SU-DHL-6 (cell line): ENCODE results near the gene TTC16.

Experiments used
- H2AFZ ChIP-seq: fragments of 200-600 bp; sonication (generic); 2 replicates; pipeline ENCODE4 v1.6.1; 2014; ENCODE audit warnings: low read depth, mild to moderate bottlenecking, moderate library complexity, mixed read lengths, antibody characterized with exemption, low read length; ENCODE audit not compliant: severe bottlenecking
- H3F3A ChIP-seq: fragments of 200-600 bp; shearing (Covaris generic); 2 replicates; pipeline ENCODE4 v1.6.0; 2016; ENCODE audit warnings: antibody characterized with exemption, mild to moderate bottlenecking; ENCODE audit not compliant: insufficient read depth
- H3K27ac ChIP-seq: fragments of 200-600 bp; sonication (generic); 2 replicates; pipeline ENCODE4 v1.5.1; 2016; ENCODE audit warnings: low read depth, mild to moderate bottlenecking, low read length, moderate library complexity, mixed read lengths
- H3K27me3 ChIP-seq: fragments of 200-600 bp; sonication (generic), shearing (Covaris generic); 2 replicates; pipeline ENCODE4 v1.6.0; 2014; ENCODE audit warnings: mild to moderate bottlenecking, low read length
- H3K36me3 ChIP-seq: fragments of 200-600 bp; sonication (generic); 2 replicates; pipeline ENCODE4 v1.6.1; 2014; ENCODE audit warnings: mild to moderate bottlenecking, low read length, mixed read lengths
- H3K4me2 ChIP-seq: fragments of 300-600, 200-600 bp; shearing (Covaris generic), sonication (generic); 2 replicates; pipeline ENCODE4 v1.6.0; 2014; ENCODE audit warnings: low read length, low read depth, mild to moderate bottlenecking; ENCODE audit not compliant: poor library complexity, severe bottlenecking
- H3K4me3 ChIP-seq: fragments of 200-600 bp; sonication (generic); 2 replicates; pipeline ENCODE4 v1.5.1; 2014; ENCODE audit warnings: antibody characterized with exemption, low read length, mild to moderate bottlenecking, mixed read lengths; ENCODE audit not compliant: insufficient read depth, poor library complexity, severe bottlenecking
- H3K79me2 ChIP-seq: fragments of 200-600 bp; sonication (generic); 2 replicates; pipeline ENCODE4 v1.6.1; 2014; ENCODE audit warnings: mild to moderate bottlenecking, low read length, moderate library complexity; ENCODE audit not compliant: insufficient read depth
- H3K9ac ChIP-seq: fragments of 200-600 bp; sonication (generic); 2 replicates; pipeline ENCODE4 v1.7.0; 2014; ENCODE audit warnings: mild to moderate bottlenecking, low read length
- H3K9me2 ChIP-seq: fragments of 200-600 bp; sonication (generic); replicated peaks from 2 replicates; pipeline ENCODE4 v1.6.1; 2014; ENCODE audit warnings: low read length; ENCODE audit not compliant: insufficient read depth
- H3K9me3 ChIP-seq: fragments of 200-600 bp; sonication (generic); 2 replicates; pipeline ENCODE4 v1.6.1; 2014; ENCODE audit warnings: low read length, mixed read lengths; ENCODE audit not compliant: insufficient read depth
- H4K20me1 ChIP-seq: fragments of 200-600 bp; sonication (generic); 2 replicates; pipeline ENCODE4 v1.6.1; 2014; ENCODE audit warnings: low read depth, mild to moderate bottlenecking, antibody characterized with exemption, low read length, moderate library complexity, mixed read lengths
- CTCF ChIP-seq: fragments of 200-600 bp; sonication (generic); IDR thresholded peaks from one replicate; pipeline ENCODE4 v1.5.1; 2017; ENCODE audit warnings: antibody characterized with exemption, mild to moderate bottlenecking, low read length, moderate library complexity; ENCODE audit not compliant: insufficient read depth, poor library complexity, severe bottlenecking
- EZH2phosphoT487 ChIP-seq: fragments of 200-600 bp; sonication (generic), shearing (Covaris generic); conservative IDR thresholded peaks from 2 replicates; pipeline ENCODE4 v1.6.1; 2018; ENCODE audit warnings: mild to moderate bottlenecking, antibody characterized with exemption, low read length, moderate library complexity, mixed read lengths

TTC16 gene

GRCh38 chr9:127693143-127693542, 22.7 kb upstream of the TTC16 start:
- H3K79me2 ChIP-seq: no peaks in the 10 kb centered on the region
- H3F3A ChIP-seq: no peaks in the 10 kb centered on the region
- H3K9me2 ChIP-seq: no peaks in the 10 kb centered on the region
- no peak overlapping the region for H3K27ac ChIP-seq
- no peak overlapping the region for H3K4me2 ChIP-seq
- H3K4me3 ChIP-seq: no peak overlapping the region
- H4K20me1 ChIP-seq: no peaks in the 10 kb centered on the region
- H3K9me3 ChIP-seq: no peaks in the 10 kb centered on the region
- no peaks in the 10 kb centered on the region for H3K27me3 ChIP-seq
- H2AFZ ChIP-seq: no peak overlapping the region
- H3K9ac ChIP-seq: no peak overlapping the region
- no peaks in the 10 kb centered on the region for H3K36me3 ChIP-seq
- TF ChIP-seq EZH2phosphoT487 (no peak), CTCF (no peak)

- no peaks in the 10 kb centered on the region for H3K9me2 ChIP-seq
- no peaks in the 10 kb centered on the region for H3F3A ChIP-seq
- no peak overlapping the region for H3K4me3 ChIP-seq
- H3K27ac ChIP-seq: no peak overlapping the region
- no peaks in the 10 kb centered on the region for H3K27me3 ChIP-seq
- H3K9ac ChIP-seq: no peak overlapping the region
- H3K36me3 ChIP-seq: no peaks in the 10 kb centered on the region
- H4K20me1 ChIP-seq: no peaks in the 10 kb centered on the region
- no peak overlapping the region for H3K4me2 ChIP-seq
- TF ChIP-seq CTCF: no peak
- no peak for TF ChIP-seq EZH2phosphoT487
- no peaks in the 10 kb centered on the region for H3K9me3 ChIP-seq
- no peaks in the 10 kb centered on the region for H3K79me2 ChIP-seq
- H2AFZ ChIP-seq: no peak overlapping the region
Measured at GRCh38 chr9:127693697-127694096, 22.2 kb upstream of the TTC16 start.

- Histone ChIP-seq H3K27me3 (no peaks in the 10 kb centered on the region), H3K79me2 (no peaks in the 10 kb centered on the region), H3K9me2 (no peaks in the 10 kb centered on the region), H3F3A (no peaks in the 10 kb centered on the region), H2AFZ (no peak overlapping the region), H3K36me3 (no peaks in the 10 kb centered on the region), H3K4me2 (no peak overlapping the region), H3K9ac (no peak overlapping the region), H3K27ac (no peak overlapping the region), H3K4me3 (no peak overlapping the region), H3K9me3 (no peaks in the 10 kb centered on the region), H4K20me1 (no peaks in the 10 kb centered on the region)
- TF ChIP-seq EZH2phosphoT487 (no peak), CTCF (no peak)
Measured at GRCh38 chr9:127694890-127695720, 20.8 kb upstream of the TTC16 start.
